BLaER1 treated with 17β-estradiol and CSF1 and Interleukin-3, amounts not matched to agents 10 nM and 100 nM (cell line): ENCODE results near the gene OR6T1.

Experiments
- H3K27ac ChIP-seq, 11 experiments: shearing (Covaris generic); formaldehyde crosslinking; 2 replicates each; pipeline ENCODE4 v1.8.1; 2022
- H3K27me3 ChIP-seq, 11 experiments: shearing (Covaris generic); formaldehyde crosslinking; 2 replicates each; pipeline ENCODE4 v1.8.1; 2022
- H3K36me3 ChIP-seq, 11 experiments: shearing (Covaris generic); formaldehyde crosslinking; 2 replicates each; pipeline ENCODE4 v1.8.1; 2022
- H3K4me1 ChIP-seq, 10 experiments: shearing (Covaris generic); formaldehyde crosslinking; 2 replicates each; pipeline ENCODE4 v1.8.1; 2022
- H3K4me2 ChIP-seq, 11 experiments: shearing (Covaris generic); formaldehyde crosslinking; 2 replicates each; pipeline ENCODE4 v1.8.1; 2022
- H3K4me3 ChIP-seq, 10 experiments: shearing (Covaris generic); formaldehyde crosslinking; 2 replicates each; pipeline ENCODE4 v1.8.1; 2022
- H3K9ac ChIP-seq, 11 experiments: shearing (Covaris generic); formaldehyde crosslinking; 2 replicates each; pipeline ENCODE4 v1.8.1; 2022
- H3K9me3 ChIP-seq, 11 experiments: shearing (Covaris generic); formaldehyde crosslinking; replicated peaks in 1 of 11; 2 replicates each; pipeline ENCODE4 v1.8.1; 2022
- H4K20me1 ChIP-seq, 11 experiments: shearing (Covaris generic); formaldehyde crosslinking; 2 replicates each; pipeline ENCODE4 v1.8.1; 2022
- Cebpa-rat ChIP-seq, 11 experiments: shearing (Covaris generic); IDR thresholded peaks; 2 replicates each; pipeline ENCODE4 v1.8.1; 2022

Gene OR6T1

GRCh38 chr11:123924027-123924426, 19.6 kb downstream of the OR6T1 start:
- no peaks in the 10 kb centered on the region for H3K36me3 ChIP-seq
- no peak for TF ChIP-seq Cebpa-rat (IDR thresholded peaks at IDR 0.05)
- H3K9ac ChIP-seq, result no peak overlapping the region
- H3K27me3 ChIP-seq, result no peaks in the 10 kb centered on the region
- H3K27ac ChIP-seq, result no peak overlapping the region
- H3K4me2 ChIP-seq, result no peak overlapping the region
- H3K4me1 ChIP-seq, result no peaks in the 10 kb centered on the region
- no peaks in the 10 kb centered on the region for H3K9me3 ChIP-seq
- no peaks in the 10 kb centered on the region for H4K20me1 ChIP-seq
- no peak overlapping the region for H3K4me3 ChIP-seq

DNA sequence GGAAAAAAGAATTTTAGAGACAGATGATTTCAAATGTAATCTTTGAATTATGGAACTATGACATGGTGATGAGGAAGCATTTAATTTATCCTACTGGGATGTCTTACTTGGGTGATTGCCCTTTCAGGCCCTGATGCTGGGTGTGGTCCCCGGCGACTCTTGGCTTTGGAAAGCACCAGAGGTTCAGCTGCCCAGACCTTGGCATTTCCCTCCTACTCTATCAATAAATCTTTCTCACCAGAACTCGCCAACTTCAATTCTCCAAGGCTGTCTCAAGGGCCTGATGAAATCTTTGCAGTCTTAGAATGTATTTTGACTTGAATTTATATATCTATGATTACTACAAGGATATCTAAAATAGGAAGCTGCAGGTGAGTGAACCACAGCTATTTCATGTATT, 22.7 kb downstream of the OR6T1 start:
- Histone ChIP-seq H3K4me3 (no peak overlapping the region), H3K9ac (no peak overlapping the region), H4K20me1 (no peaks in the 10 kb centered on the region), H3K9me3 (no peaks in the 10 kb centered on the region), H3K27ac (no peak overlapping the region), H3K4me2 (no peak overlapping the region), H3K27me3 (no peaks in the 10 kb centered on the region), H3K36me3 (no peaks in the 10 kb centered on the region), H3K4me1 (no peaks in the 10 kb centered on the region)
- TF ChIP-seq Cebpa-rat (IDR thresholded peaks at IDR 0.05), result no peak

DNA sequence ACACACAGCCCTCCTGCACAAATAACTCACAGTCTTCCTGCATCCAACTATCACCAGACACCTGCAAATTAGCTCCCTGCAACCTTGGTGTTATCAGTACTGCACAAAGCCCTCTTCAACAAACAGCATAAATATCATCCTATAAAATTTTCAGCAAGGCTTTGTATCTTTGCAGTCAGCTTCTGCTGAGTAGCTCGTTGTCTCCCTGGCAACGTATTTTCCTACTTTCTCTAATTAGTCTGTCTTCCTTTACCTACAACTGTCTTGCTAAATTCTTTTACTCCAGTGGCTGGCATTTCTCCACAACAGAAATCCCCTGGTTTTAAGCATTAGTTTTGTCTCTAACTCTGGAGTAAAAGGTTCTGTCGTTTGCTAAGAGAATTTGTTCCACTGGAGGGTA, 37.8 kb downstream of the OR6T1 start:
- Histone ChIP-seq H3K36me3 (no peaks in the 10 kb centered on the region), H3K27me3 (no peaks in the 10 kb centered on the region), H3K4me1 (no peaks in the 10 kb centered on the region), H4K20me1 (no peaks in the 10 kb centered on the region), H3K27ac (no peak overlapping the region), H3K9ac (no peak overlapping the region), H3K9me3 (peaks cover 0 to under 1% (median 0%) of the 10 kb centered on the region in 11 experiments; a peak in 1 of 22 replicates), H3K4me3 (no peak overlapping the region), H3K4me2 (no peak overlapping the region)
- TF ChIP-seq Cebpa-rat (IDR thresholded peaks at IDR 0.05), result no peak

DNA sequence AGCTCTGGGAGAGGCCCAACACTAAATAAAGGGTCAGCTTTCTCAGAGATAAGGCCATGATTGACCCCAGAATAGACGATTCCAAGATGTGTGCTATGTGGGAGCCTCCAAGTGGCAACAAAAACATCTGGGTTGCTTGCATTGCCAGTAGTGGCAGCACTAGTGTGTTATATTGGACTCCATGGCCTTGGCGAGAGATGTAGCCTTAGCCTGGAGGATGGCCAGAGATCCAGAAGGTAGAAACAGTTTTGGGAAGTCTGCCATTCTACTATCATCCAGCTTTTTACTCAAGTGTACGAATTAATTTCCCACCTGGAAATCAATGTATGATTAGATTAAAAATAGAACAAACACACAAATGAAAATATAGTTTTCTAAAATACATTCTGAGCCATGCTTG, 38.7 kb downstream of the OR6T1 start:
- Histone ChIP-seq H3K4me3 (no peak overlapping the region), H3K9ac (no peak overlapping the region), H3K27me3 (no peaks in the 10 kb centered on the region), H3K4me2 (no peak overlapping the region), H3K4me1 (no peaks in the 10 kb centered on the region), H3K27ac (no peak overlapping the region), H4K20me1 (no peaks in the 10 kb centered on the region), H3K36me3 (no peaks in the 10 kb centered on the region), H3K9me3 (no peaks in the 10 kb centered on the region)
- TF ChIP-seq Cebpa-rat (IDR thresholded peaks at IDR 0.05), result no peak

DNA sequence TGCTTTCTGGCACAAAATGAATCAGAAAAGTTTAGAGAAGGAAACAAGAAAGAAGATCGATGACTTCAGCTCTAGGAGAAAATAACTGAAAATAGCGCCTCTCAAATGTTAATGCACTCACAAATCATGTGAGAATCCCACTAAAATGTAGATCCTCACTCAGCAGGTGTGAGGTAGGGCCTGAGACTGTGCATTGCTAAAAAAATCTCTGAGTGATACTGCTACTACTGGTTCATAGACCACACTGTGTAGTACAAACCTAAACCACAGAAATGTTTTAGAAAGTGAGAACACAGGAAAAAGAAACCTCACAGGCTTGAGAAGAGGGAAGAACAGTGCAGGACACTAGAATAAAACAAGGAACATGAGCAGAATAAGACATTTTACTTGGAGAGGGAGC, 39.7 kb downstream of the OR6T1 start:
- Histone ChIP-seq H3K9ac (no peak overlapping the region), H3K4me3 (no peak overlapping the region), H4K20me1 (no peaks in the 10 kb centered on the region), H3K9me3 (no peaks in the 10 kb centered on the region), H3K27ac (no peak overlapping the region), H3K36me3 (no peaks in the 10 kb centered on the region), H3K4me2 (no peak overlapping the region), H3K27me3 (no peaks in the 10 kb centered on the region), H3K4me1 (no peaks in the 10 kb centered on the region)
- TF ChIP-seq Cebpa-rat (IDR thresholded peaks at IDR 0.05), result no peak

- Histone ChIP-seq H3K4me3 (no peak within 1 kb of the TSS), H3K9ac (no peak within 1 kb of the TSS), H3K36me3 (no peaks in the 10 kb centered on the region), H3K4me1 (no peaks in the 10 kb centered on the region), H3K27me3 (no peaks in the 10 kb centered on the region), H3K9me3 (no peaks in the 10 kb centered on the region), H4K20me1 (no peaks in the 10 kb centered on the region), H3K4me2 (no peak within 1 kb of the TSS), H3K27ac (no peak within 1 kb of the TSS)
- TF ChIP-seq Cebpa-rat (IDR thresholded peaks at IDR 0.05), result no peak
These were observed 41.8 kb downstream of the OR6T1 start, which contains the start of gene OR8D4 for GRCh38 chr11:123901867-123902266. Gene OR8D4 (plus strand): TSS chr11:123902167. CDS start chr11:123906432, 4,265 bp downstream.

GRCh38 chr11:123899792-123900191, 43.8 kb downstream of the OR6T1 start:
- Histone ChIP-seq H3K4me3 (no peak overlapping the region), H3K4me2 (no peak overlapping the region), H3K9ac (no peak overlapping the region), H3K27ac (no peak overlapping the region), H3K36me3 (no peaks in the 10 kb centered on the region), H3K9me3 (no peaks in the 10 kb centered on the region), H3K4me1 (no peaks in the 10 kb centered on the region), H3K27me3 (no peaks in the 10 kb centered on the region), H4K20me1 (no peaks in the 10 kb centered on the region)
- TF ChIP-seq Cebpa-rat (IDR thresholded peaks at IDR 0.05), result no peak
